ENCODE measurements around the gene DNPH1.

The DNPH1 gene

DNA sequence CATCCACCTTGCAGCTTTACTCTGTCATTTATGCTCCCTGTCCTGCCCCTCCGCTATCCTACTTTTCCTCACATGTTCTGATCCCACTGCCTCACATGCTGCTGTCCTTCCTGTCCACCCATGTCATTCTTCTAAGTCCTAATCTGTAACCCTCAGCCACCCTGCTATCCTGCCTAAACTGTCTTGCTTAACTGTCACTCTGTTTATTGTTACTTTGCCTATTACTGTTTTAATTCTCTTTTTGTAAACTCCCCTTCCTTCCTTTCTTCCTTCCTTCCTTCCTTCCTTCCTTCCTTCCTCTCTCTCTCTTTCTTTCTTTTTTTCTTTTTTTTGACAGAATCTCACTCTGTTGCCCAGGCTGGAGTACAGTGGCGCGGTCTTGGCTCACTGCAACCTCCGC is 45.8 kb downstream of the DNPH1 start:
- DNase-seq (ENCODE audit: low read depth, low spot score) = no peak

DNA sequence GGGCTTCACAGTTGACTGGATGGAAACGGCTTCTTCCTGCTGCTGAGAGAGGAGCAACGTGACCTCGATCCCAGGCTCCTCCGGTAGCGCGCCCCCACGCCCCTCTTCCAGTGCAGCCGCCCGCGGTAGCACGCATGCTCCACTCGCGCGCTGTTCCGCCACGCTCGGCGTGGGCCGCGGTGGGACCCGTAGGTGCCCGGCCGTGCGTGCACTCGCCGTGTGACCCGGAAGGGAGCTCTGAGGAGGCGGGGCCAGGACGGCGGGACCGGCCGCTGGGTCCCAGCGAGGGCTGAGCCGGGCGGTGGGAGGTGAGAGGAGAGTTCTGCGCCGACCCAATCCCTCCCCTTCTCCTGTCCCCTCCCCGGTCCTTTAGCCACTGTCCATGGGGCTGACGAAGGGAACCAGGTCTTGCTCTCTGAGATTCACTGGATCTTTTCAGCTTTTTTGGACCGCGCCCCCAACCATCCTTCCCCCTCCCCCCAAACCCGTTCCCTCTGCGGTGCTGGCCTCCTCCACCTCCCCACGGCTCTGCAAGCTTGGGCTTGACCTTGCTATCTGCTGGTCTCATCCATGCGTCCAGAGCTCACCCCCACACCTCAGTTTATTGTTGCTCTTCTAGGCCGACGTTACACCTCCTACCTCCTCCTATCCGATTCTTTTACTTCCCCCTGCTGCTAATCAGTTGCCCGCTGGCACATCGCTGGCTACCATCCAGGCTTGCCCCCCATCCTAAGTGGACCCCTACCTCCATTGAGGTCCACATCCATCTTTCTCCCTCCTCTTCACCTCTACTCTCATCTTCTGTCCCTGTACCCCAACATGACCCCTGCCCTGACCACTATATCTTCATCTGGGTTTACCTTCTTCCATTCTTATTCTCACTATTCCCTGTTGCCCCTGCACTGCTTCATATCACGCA is 47.1 kb downstream of the DNPH1 start, which contains the start of gene CUL9:
CUL9 (plus strand) TSS at position 255 of the 919 bp plus-strand sequence. CDS start 2,115 bp downstream, outside the sequence.
- DNase-seq (ENCODE audit: low read depth, low spot score) = peak; percentile 33

DNA sequence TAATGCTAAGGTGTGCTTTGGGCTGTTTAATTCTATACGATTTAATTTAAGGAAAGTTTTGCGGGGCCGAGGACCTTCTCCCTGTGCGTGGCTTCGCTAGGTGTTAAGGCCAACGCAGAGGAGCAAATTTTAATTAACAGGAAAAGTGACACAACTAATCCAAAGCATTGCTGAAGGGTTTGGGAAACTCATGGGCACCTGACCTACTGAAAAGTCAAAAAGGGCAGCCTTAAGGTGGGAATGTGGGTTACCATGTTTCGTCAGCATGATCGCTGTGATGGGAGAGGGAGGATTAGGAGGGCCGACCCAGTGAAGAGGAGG is 47.7 kb downstream of the DNPH1 start:
- no peak for DNase-seq (ENCODE audit: low read depth, low spot score)

DNA sequence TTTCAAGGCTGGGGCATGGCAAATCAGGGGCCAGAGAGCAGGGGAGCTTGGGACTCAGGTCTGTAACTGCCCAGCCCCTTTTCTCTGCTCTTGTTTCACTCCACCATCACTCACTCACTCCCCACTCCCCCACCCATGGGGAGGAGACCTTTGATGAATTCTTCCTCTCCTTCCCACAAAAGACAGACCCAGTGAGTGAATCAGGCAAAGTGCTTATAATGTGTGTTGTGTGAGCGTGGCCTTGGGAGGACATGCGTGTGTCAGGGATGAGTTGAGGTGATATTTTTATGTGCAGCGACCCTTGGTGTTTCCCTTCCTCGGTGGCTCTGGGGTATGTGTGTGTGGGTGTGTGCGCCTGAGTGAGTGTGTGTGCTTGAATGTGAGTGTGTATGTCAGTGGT is 48.3 kb downstream of the DNPH1 start:
- no peak for DNase-seq (ENCODE audit: low read depth, low spot score)

DNA sequence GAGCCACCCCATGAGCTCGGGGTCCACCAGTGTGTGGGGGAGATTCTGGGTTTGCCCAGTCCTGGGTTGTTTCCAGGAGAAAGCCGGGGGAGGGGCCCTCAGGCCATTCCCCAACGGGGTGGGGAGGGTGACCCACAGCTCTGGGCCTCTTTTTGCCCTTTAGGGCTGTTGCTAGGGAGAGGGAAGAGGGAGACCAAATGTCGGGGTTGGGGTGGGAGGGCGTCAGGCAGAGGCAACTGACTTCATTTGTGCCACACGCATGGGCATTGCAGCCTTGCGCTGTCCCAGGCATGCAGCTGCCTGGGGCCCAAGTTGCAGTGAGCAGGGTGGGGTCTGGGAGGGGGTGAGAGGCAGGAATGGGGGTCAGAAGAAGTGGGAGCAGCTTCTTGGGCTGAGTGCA is 49.2 kb downstream of the DNPH1 start:
- DNase-seq (ENCODE audit: low read depth, low spot score) = no peak

DNA sequence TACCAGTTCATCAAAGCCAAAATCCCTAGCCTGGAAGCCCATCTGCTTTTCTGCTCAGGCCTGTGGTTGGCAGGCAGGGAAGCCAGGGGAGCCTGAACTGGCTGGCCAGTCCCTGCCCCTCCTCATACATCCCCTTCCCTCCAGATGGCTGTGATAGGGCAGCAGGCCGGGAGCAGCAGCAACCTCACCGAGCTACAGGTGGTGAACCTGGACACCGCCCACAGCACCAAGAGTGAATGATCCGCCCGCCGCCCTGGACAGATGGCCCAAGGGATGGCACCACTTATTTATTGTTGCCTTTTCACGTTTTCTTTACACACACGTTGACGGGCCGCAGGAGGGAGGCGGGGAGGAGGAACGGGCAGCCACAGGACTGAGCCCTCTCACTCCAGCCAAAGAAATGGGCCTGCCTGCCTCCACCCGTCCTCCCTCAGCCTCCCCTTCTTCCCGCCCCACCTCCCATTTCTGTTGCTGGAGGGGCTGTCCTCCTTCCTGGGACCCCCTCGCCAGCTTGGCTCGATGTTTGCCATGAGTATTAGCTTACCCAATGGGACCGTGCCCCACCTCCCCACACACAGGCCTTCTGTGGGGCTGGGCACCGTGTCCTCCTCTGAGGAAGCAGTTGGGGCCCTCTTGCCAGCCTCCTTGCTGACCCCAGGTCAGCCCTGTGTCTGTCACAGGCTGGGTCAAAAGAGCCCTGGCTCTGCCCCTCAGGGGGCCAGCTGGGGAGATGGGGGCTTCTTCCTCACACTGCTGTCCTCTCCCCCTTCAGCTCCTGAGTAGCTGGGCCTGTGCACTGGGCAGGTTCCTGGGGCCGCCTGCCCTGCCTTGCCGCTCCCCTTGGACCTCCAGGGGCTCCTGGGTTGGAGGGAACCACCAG is 50.1 kb downstream of the DNPH1 start:
- DNase-seq (ENCODE audit: low read depth, low spot score) = no peak

DNA sequence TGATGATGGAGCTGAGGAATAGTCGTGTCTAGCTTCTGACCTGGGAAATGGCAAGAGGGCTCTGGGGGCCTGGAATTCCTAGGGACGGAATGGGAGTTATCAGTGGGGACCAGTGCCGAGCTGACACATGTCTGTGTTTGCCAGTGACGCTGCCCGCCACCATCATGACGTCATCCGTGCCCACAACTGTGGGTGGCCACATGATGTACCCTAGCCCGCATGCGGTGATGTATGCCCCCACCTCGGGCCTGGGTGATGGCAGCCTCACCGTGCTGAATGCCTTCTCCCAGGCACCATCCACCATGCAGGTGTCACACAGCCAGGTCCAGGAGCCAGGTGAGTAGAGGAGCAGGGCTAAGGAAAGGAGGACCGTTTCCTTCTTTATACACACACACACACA is 51.1 kb downstream of the DNPH1 start:
- no peak for DNase-seq (ENCODE audit: low read depth, low spot score)

DNA sequence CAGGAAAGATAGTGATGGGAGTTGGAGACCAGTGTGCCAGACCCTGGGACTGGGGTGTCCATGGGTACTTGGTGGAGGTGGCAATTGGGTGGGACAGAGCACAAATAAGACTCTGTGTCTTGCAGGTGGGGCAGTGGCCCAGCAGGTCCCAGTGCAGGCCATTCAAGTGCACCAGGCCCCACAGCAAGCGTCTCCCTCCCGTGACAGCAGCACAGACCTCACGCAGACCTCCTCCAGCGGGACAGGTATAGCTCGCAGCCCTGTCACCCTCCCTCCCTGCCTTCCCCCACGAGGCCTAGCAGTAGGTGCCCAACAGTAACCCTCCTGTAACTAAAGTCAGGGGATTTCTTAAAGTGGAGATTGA is 52.9 kb downstream of the DNPH1 start:
- DNase-seq (ENCODE audit: low read depth, low spot score) = no peak

DNA sequence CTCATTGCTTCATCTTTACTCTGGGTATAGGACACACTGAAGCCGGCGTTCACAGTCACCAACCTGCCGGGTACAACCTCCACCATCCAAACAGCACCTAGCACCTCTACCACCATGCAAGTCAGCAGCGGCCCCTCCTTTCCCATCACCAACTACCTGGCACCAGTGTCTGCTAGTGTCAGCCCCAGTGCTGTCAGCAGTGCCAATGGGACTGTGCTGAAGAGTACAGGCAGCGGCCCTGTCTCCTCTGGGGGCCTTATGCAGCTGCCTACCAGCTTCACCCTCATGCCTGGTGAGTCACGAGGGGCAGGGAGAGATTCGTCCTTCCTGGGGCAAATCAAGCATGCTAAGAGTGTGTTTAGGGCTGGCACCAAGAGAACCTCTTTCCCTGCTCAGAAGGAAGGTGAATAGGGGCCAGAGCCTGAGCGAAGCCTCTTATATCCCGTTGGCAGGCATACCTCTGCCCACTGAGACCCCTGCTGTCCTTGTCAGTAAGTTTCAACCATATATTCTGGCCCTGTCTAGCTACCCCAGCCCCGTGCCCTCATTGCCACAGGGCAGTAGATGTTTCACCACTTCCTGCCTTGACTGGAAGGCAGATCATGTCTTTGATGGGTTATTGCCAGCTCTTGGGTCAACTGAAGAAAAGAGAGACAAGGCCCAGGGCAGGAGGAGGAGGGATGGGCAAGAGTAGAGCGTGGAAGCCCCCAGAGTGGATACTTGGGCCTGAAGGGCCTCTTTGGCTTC is 53.4 kb downstream of the DNPH1 start:
- no peak for DNase-seq (ENCODE audit: low read depth, low spot score)

Data from smooth muscle cell of the brain vasculature (primary cell).